ENCODE data around the gene TMEM178B.

TMEM178B gene

DNA sequence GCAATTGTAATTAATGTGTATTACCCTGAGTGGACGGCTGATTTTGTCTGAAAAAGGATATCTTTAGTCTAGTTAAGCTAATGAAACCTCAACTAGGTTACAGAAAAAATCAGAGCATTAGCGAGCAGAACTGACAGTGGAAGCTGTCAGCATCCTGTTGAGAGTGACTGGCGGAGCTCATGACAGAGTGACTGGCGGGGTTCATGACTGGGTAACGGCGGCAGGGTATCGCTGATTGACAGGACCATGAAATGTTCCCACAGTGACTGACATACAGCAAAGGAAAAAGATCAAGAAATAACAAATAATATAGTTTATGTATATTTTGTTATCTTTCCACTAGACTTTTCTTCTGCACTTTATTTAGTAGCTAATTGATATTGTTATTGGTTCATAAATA is 274.9 kb downstream of the TMEM178B start:
- ChIA-PET CTCF (interaction anchor here (1.5 to 3.3 kb wide), 2 partner anchors 10 to 15 kb away, joined by 5 to 10 read pairs; no protein-coding TSS in a partner anchor), POLR2A (no interaction called here)
- no peak for DNase-seq (ENCODE audit: extremely low spot score)
- TF ChIP-seq, protein P1, sequence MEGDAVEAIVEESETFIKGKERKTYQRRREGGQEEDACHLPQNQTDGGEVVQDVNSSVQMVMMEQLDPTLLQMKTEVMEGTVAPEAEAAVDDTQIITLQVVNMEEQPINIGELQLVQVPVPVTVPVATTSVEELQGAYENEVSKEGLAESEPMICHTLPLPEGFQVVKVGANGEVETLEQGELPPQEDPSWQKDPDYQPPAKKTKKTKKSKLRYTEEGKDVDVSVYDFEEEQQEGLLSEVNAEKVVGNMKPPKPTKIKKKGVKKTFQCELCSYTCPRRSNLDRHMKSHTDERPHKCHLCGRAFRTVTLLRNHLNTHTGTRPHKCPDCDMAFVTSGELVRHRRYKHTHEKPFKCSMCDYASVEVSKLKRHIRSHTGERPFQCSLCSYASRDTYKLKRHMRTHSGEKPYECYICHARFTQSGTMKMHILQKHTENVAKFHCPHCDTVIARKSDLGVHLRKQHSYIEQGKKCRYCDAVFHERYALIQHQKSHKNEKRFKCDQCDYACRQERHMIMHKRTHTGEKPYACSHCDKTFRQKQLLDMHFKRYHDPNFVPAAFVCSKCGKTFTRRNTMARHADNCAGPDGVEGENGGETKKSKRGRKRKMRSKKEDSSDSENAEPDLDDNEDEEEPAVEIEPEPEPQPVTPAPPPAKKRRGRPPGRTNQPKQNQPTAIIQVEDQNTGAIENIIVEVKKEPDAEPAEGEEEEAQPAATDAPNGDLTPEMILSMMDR (IDR thresholded peaks at IDR 0.05; ENCODE audit: control extremely low read depth, extremely low read depth, low read depth, missing control alignments): no peak

DNA sequence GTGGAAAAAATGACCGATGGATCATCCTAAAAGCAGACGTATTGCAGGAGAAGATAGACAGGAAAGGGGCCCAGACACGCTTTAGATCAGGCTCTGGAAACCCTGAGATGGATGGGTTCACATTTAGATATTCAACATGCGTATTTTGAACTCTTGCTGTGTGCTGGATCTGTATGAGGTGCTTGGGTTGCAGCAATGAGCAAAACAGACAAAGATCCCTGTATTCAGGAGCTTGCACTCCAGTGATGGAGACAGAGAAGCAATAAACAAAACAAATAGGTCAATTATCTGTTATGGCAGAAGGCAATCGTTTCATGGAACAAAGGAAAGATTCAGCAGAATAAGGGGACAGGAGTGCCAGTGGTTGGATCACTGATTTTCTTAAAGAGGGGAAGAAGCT is 275.5 kb downstream of the TMEM178B start:
- POLR2A ChIA-PET: no interaction called here
- CTCF ChIA-PET: interaction anchor here (3.3 kb wide), 1 partner anchor 15 kb away, joined by 10 read pairs; no protein-coding TSS in a partner anchor
- TF ChIP-seq, protein P1 (IDR thresholded peaks at IDR 0.05; ENCODE audit: control extremely low read depth, extremely low read depth, low read depth, missing control alignments): no peak
- DNase-seq (ENCODE audit: extremely low spot score): no peak

DNA sequence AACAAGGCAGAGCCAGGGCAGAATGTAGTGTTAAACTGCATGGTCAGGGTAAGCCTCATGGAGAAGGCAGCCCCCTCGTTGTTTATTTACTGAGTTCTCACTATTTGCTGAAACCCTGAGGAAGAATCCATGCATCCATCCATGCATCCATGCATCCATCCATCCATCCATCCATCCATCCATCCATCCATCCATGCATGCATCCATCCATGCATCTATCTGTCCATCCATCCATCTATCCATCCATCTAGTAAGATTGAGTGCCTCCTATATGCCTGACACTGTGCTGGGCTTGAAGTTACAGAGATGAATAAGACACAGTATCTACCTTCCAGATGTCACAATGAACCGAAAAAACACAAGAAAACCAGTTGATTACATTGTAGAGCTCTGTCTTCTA is 275.9 kb downstream of the TMEM178B start:
- ChIA-PET POLR2A (no interaction called here), CTCF (no interaction called here)
- TF ChIP-seq, protein P1 (IDR thresholded peaks at IDR 0.05; ENCODE audit: control extremely low read depth, extremely low read depth, low read depth, missing control alignments): no peak
- DNase-seq (ENCODE audit: extremely low spot score): no peak

DNA sequence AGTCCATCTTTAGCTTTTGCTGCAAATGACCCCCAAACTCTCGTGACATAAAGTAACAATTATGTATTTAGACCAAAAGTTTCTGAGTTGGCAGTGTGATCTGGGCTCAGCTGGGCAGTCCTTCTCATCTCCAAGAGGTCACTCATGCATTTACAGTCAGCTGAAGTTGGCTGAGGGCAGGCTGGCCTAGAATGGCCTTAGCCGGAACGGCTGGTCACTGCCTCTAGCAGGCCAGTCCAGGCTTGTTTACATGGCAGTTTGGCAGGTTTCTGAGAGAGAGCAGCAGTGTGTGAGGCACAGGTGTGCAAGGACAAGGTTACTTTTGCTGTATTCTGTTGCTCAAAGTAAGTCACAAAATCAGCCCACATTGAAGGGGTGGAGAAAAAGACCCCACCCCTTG is 277.3 kb downstream of the TMEM178B start:
- TF ChIP-seq, protein P1 (IDR thresholded peaks at IDR 0.05; ENCODE audit: control extremely low read depth, extremely low read depth, low read depth, missing control alignments): no peak
- DNase-seq (ENCODE audit: extremely low spot score): no peak
- ChIA-PET POLR2A (no interaction called here), CTCF (no interaction called here)

DNA sequence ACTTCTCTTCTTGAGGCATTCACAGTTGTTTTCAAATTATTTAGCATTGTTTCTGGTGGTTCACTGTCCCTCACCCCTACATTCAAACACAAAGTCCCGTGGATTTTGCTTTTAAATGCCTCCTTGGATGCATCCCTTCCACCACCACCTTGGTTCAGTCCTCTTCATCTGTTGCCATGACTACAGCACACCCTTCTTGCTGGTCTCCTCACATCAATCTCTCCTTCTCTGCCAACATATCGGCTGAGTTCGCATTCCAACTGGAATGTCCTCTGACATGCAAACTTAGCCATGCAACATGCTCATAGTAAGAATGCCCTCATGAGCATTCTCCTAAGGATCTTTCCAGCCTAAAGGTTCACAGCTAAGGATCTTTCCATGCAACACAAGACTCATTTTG is 279.1 kb downstream of the TMEM178B start:
- TF ChIP-seq, protein P1 (IDR thresholded peaks at IDR 0.05; ENCODE audit: control extremely low read depth, extremely low read depth, low read depth, missing control alignments): no peak
- CTCF ChIA-PET: interaction anchor here (2.2 kb wide), 1 partner anchor 9 kb away, joined by 5 read pairs; no protein-coding TSS in a partner anchor
- DNase-seq (ENCODE audit: extremely low spot score): no peak
- POLR2A ChIA-PET: no interaction called here

DNA sequence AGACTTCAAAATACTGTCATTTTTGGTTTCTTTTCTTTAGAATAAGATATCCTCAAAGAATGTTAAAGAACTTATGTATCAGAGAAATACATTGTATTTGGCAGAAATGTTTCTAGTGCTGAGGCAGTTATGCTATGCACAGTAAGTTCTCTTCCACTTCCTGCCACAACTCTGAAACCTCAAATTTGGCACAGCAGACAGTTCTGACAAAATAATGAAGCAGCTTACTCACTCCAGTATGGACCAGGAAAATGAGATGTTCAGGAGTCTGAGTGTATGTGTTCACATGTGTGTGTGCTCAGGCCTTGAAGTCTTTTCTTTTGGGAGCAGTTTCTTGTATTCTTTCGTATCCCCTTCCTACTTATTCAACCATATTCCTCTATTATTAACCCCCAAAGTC is 280.4 kb downstream of the TMEM178B start:
- ChIA-PET CTCF (interaction anchor here (2.2 kb wide), 1 partner anchor 10 kb away, joined by 5 read pairs; no protein-coding TSS in a partner anchor), POLR2A (no interaction called here)
- no peak for DNase-seq (ENCODE audit: extremely low spot score)
- TF ChIP-seq, protein P1 (IDR thresholded peaks at IDR 0.05; ENCODE audit: control extremely low read depth, extremely low read depth, low read depth, missing control alignments): no peak

DNA sequence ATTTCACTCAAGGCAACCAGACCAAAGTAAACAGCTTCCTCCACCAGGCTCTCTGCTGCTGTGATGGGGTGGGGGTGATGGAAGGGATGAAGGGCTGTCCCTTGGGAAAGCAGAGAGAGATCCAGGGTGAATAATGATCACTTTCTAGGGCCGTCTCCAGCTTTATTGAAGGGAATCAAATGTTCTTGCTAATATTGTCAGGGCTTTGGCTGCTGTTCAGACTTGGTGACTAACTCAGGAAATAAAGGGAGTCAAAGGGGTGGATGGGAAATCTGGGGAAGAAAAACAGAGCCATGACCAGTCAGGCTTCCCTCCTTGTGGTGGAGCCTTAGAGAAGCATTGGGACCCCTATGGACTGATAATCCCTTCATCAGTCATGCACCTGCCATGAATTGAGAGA is 281.2 kb downstream of the TMEM178B start:
- DNase-seq (ENCODE audit: extremely low spot score): no peak
- ChIA-PET POLR2A (no interaction called here), CTCF (interaction anchor here (1.3 to 2.2 kb wide), 2 partner anchors 11 to 20 kb away, joined by 4 to 5 read pairs; no protein-coding TSS in a partner anchor)
- TF ChIP-seq, protein P1 (IDR thresholded peaks at IDR 0.05; ENCODE audit: control extremely low read depth, extremely low read depth, low read depth, missing control alignments): no peak
